ENCODE results near the gene ANXA6. TPM values are rescaled to one million over a fixed set of nuclear protein-coding genes. Genes with fewer than 3 reads are reported as not detected.

The ANXA6 gene
- total and polyA plus RNA-seq, 9 of the 15 experiments (the other 6 are each of a cell fraction or from before 2014, with no cell fraction given) = 0.70 to 13.2 (median 8.3) TPM

DNA sequence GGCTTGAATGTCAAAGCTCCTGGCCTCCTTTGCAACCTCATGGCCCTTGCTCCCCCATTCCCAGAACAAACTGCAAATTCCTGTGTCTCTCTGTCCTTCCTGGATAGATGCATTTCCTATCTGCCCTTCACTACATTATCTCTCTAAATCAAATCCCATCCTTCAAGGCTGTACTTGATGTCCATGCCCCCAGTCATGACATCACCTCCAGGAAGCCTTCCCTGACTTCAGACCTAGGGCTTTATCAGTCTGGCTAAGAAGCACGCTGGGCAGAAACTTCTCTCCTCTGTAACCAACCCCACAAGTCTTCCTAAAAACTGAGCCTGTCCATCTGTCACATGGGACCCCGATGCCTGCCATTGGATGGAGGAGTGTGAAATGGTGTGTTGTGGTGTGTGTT is 51.1 kb downstream of the ANXA6 start (continued):
- TF ChIP-seq, protein P1, sequence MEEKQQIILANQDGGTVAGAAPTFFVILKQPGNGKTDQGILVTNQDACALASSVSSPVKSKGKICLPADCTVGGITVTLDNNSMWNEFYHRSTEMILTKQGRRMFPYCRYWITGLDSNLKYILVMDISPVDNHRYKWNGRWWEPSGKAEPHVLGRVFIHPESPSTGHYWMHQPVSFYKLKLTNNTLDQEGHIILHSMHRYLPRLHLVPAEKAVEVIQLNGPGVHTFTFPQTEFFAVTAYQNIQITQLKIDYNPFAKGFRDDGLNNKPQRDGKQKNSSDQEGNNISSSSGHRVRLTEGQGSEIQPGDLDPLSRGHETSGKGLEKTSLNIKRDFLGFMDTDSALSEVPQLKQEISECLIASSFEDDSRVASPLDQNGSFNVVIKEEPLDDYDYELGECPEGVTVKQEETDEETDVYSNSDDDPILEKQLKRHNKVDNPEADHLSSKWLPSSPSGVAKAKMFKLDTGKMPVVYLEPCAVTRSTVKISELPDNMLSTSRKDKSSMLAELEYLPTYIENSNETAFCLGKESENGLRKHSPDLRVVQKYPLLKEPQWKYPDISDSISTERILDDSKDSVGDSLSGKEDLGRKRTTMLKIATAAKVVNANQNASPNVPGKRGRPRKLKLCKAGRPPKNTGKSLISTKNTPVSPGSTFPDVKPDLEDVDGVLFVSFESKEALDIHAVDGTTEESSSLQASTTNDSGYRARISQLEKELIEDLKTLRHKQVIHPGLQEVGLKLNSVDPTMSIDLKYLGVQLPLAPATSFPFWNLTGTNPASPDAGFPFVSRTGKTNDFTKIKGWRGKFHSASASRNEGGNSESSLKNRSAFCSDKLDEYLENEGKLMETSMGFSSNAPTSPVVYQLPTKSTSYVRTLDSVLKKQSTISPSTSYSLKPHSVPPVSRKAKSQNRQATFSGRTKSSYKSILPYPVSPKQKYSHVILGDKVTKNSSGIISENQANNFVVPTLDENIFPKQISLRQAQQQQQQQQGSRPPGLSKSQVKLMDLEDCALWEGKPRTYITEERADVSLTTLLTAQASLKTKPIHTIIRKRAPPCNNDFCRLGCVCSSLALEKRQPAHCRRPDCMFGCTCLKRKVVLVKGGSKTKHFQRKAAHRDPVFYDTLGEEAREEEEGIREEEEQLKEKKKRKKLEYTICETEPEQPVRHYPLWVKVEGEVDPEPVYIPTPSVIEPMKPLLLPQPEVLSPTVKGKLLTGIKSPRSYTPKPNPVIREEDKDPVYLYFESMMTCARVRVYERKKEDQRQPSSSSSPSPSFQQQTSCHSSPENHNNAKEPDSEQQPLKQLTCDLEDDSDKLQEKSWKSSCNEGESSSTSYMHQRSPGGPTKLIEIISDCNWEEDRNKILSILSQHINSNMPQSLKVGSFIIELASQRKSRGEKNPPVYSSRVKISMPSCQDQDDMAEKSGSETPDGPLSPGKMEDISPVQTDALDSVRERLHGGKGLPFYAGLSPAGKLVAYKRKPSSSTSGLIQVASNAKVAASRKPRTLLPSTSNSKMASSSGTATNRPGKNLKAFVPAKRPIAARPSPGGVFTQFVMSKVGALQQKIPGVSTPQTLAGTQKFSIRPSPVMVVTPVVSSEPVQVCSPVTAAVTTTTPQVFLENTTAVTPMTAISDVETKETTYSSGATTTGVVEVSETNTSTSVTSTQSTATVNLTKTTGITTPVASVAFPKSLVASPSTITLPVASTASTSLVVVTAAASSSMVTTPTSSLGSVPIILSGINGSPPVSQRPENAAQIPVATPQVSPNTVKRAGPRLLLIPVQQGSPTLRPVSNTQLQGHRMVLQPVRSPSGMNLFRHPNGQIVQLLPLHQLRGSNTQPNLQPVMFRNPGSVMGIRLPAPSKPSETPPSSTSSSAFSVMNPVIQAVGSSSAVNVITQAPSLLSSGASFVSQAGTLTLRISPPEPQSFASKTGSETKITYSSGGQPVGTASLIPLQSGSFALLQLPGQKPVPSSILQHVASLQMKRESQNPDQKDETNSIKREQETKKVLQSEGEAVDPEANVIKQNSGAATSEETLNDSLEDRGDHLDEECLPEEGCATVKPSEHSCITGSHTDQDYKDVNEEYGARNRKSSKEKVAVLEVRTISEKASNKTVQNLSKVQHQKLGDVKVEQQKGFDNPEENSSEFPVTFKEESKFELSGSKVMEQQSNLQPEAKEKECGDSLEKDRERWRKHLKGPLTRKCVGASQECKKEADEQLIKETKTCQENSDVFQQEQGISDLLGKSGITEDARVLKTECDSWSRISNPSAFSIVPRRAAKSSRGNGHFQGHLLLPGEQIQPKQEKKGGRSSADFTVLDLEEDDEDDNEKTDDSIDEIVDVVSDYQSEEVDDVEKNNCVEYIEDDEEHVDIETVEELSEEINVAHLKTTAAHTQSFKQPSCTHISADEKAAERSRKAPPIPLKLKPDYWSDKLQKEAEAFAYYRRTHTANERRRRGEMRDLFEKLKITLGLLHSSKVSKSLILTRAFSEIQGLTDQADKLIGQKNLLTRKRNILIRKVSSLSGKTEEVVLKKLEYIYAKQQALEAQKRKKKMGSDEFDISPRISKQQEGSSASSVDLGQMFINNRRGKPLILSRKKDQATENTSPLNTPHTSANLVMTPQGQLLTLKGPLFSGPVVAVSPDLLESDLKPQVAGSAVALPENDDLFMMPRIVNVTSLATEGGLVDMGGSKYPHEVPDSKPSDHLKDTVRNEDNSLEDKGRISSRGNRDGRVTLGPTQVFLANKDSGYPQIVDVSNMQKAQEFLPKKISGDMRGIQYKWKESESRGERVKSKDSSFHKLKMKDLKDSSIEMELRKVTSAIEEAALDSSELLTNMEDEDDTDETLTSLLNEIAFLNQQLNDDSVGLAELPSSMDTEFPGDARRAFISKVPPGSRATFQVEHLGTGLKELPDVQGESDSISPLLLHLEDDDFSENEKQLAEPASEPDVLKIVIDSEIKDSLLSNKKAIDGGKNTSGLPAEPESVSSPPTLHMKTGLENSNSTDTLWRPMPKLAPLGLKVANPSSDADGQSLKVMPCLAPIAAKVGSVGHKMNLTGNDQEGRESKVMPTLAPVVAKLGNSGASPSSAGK (IDR thresholded peaks at IDR 0.05) = 0 out of 2 replicates have a peak, but pooled peaks have one; percentile 13
- TF ChIP-seq SAP30 (IDR thresholded peaks at IDR 0.05; ENCODE audit: borderline replicate concordance, insufficient read depth, low read depth, low read length, poor library complexity, severe bottlenecking) = no peak
